Colonic mucosa (tissue), 4 donors: Measurements from ENCODE around the gene ALG9. TPM values are rescaled to one million over a fixed set of nuclear protein-coding genes. Genes with fewer than 3 reads are reported as not detected.

Experiments used
- DNase-seq: peaks from one replicate; pipeline ENCODE4 v3.0.0-alpha.2; 2020
- H3K27ac ChIP-seq: fragments of 200-600 bp; one replicate; pipeline ENCODE4 v1.8.0; 2021
- H3K27me3 ChIP-seq: fragments of 200-600 bp; one replicate; pipeline ENCODE4 v1.8.0; 2021
- H3K36me3 ChIP-seq: fragments of 200-600 bp; one replicate; pipeline ENCODE4 v1.8.0; 2021
- H3K4me1 ChIP-seq: fragments of 200-600 bp; one replicate; pipeline ENCODE4 v1.8.0; 2021; ENCODE audit warnings: mild to moderate bottlenecking
- H3K4me3 ChIP-seq: fragments of 200-600 bp; one replicate; pipeline ENCODE4 v1.8.0; 2021
- H3K9ac ChIP-seq, 2 donors: one replicate each; pipeline ENCODE4 v1.7.0; 2013; ENCODE audit warnings: control low read depth in 2 of 2, low read depth in 2 of 2, low read length in 2 of 2
- H3K9me3 ChIP-seq: fragments of 200-600 bp; one replicate; pipeline ENCODE4 v1.8.0; 2021
- CTCF ChIP-seq: fragments of 200-600 bp; IDR thresholded peaks from one replicate; pipeline ENCODE4 v1.8.0; 2022; ENCODE audit warnings: antibody characterized with exemption, mild to moderate bottlenecking
- intact Hi-C: fragments of 100-400 bp; cut with DNase I; formaldehyde crosslinking; loops from one replicate; pipeline ENCODE4 v1.14.1; 2022
- total RNA-seq, 2 donors: library from RNA; stranded (reverse); fragmentation: NEBNext Ultra II Directional in 1 of 2; extraction: Animal tissue kit (Norgen Biotek cat#: 25700) in 1 of 2; gene quantifications; one replicate each; pipeline ENCODE4 v1.2.1, GENCODE V29; 2021
- donor health status: healthy.
- donor health status: DM: no; HTN: no; CAD: no.
- donor health status: DM: no; HTN: no; CAD: no.

The ALG9 gene
- total RNA-seq, 2 donors from 2014 or later: 23.2 to 25.2 TPM

- no peak overlapping the region for H3K4me3 ChIP-seq
- no peaks in the 10 kb centered on the region for H3K27me3 ChIP-seq
- intact Hi-C loops: no loop called here
- DNase-seq: no peak
- no peaks in the 10 kb centered on the region for H3K9me3 ChIP-seq
- H3K4me1 ChIP-seq: no peaks in the 10 kb centered on the region
- no peak for TF ChIP-seq CTCF
- H3K27ac ChIP-seq: peak overlapping the region; percentile 21
- no peaks in the 10 kb centered on the region for H3K36me3 ChIP-seq
- H3K9ac ChIP-seq: no peak overlapping the region
Observed at GRCh38 chr11:111756097-111756496, 115.3 kb downstream of the ALG9 start.

GRCh38 chr11:111749646-111750045 lies 121.7 kb downstream of the ALG9 start:
- Histone ChIP-seq H3K36me3 (peaks cover 4% of the 10 kb centered on the region), H3K9ac (no peak overlapping the region), H3K9me3 (no peaks in the 10 kb centered on the region), H3K27ac (no peak overlapping the region), H3K4me1 (no peaks in the 10 kb centered on the region), H3K4me3 (no peak overlapping the region), H3K27me3 (no peaks in the 10 kb centered on the region)
- intact Hi-C loops: no loop called here
- TF ChIP-seq CTCF: no peak
- DNase-seq: no peak

GRCh38 chr11:111748035-111748804 lies 123.2 kb downstream of the ALG9 start:
- intact Hi-C loops: no loop called here
- Histone ChIP-seq H3K27ac (no peak overlapping the region), H3K9ac (no peak overlapping the region)

GRCh38 chr11:111745719-111746504 lies 125.5 kb downstream of the ALG9 start:
- no peaks in the 10 kb centered on the region for H3K4me1 ChIP-seq
- H3K27ac ChIP-seq: no peak overlapping the region
- H3K27me3 ChIP-seq: no peaks in the 10 kb centered on the region
- intact Hi-C loops: no loop called here
- peaks cover 13% of the 10 kb centered on the region for H3K36me3 ChIP-seq
- no peak overlapping the region for H3K9ac ChIP-seq
- H3K4me3 ChIP-seq: no peak overlapping the region
- no peak for DNase-seq
- no peaks in the 10 kb centered on the region for H3K9me3 ChIP-seq
- TF ChIP-seq CTCF: no peak

More at GRCh38 chr11:111748035-111748804, 123.2 kb downstream of the ALG9 start:
- Histone ChIP-seq H3K36me3 (peaks cover 4% of the 10 kb centered on the region), H3K4me3 (no peak overlapping the region), H3K9me3 (no peaks in the 10 kb centered on the region), H3K27me3 (no peaks in the 10 kb centered on the region), H3K4me1 (no peaks in the 10 kb centered on the region)
- no peak for TF ChIP-seq CTCF
- DNase-seq: no peak

- intact Hi-C loops: no loop called here
- Histone ChIP-seq H3K4me3 (no peak overlapping the region), H3K9me3 (no peaks in the 10 kb centered on the region), H3K9ac (no peak overlapping the region), H3K4me1 (no peaks in the 10 kb centered on the region), H3K27ac (no peak overlapping the region), H3K27me3 (no peaks in the 10 kb centered on the region), H3K36me3 (peaks cover 9% of the 10 kb centered on the region)
- TF ChIP-seq CTCF: no peak
- DNase-seq: no peak
Observed at GRCh38 chr11:111743700-111744099, 127.7 kb downstream of the ALG9 start.
